Smooth muscle cell (in vitro differentiated cells): ENCODE results near the gene GCLC. TPM values are rescaled to one million over a fixed set of nuclear protein-coding genes. Genes with fewer than 3 reads are reported as not detected.

Source experiments
- DNase-seq: peaks from one replicate; lab custom pipeline; 2025; ENCODE audit not compliant: unreplicated experiment; lab: John Stamatoyannopoulos, UW
- H2AFZ ChIP-seq: fragments of 200-600 bp; sonication (generic); 2 replicates; pipeline ENCODE4 v1.6.0; 2016; ENCODE audit warnings: antibody characterized with exemption, low read depth, mild to moderate bottlenecking
- H3F3A ChIP-seq: fragments of 200-600 bp; sonication (generic); 2 replicates; pipeline ENCODE4 v1.6.0; 2017; ENCODE audit warnings: antibody characterized with exemption, low read depth
- H3K27ac ChIP-seq: fragments of 200-600 bp; sonication (generic); 2 replicates; pipeline ENCODE4 v1.5.1; 2016; ENCODE audit warnings: low read depth, mild to moderate bottlenecking
- H3K27me3 ChIP-seq: fragments of 200-600 bp; sonication (generic); 2 replicates; pipeline ENCODE4 v1.6.1; 2016; ENCODE audit warnings: low read depth, mild to moderate bottlenecking
- H3K36me3 ChIP-seq: fragments of 200-600 bp; sonication (generic); 2 replicates; pipeline ENCODE4 v1.5.1; 2016; ENCODE audit warnings: low read depth
- H3K4me1 ChIP-seq: fragments of 200-600 bp; sonication (generic); 2 replicates; pipeline ENCODE4 v1.5.1; 2016; ENCODE audit warnings: low read depth
- H3K4me2 ChIP-seq: fragments of 200-600 bp; sonication (generic); 2 replicates; pipeline ENCODE4 v1.6.0; 2016; ENCODE audit warnings: mild to moderate bottlenecking
- H3K4me3 ChIP-seq: fragments of 200-600 bp; sonication (generic); 2 replicates; pipeline ENCODE4 v1.5.1; 2016; ENCODE audit warnings: mild to moderate bottlenecking
- H3K79me2 ChIP-seq: fragments of 200-600 bp; sonication (generic); 2 replicates; pipeline ENCODE4 v1.6.0; 2016; ENCODE audit warnings: low read depth, mild to moderate bottlenecking
- H3K9ac ChIP-seq: fragments of 200-600 bp; sonication (generic); 2 replicates; pipeline ENCODE4 v1.6.0; 2016; ENCODE audit warnings: low read depth
- H3K9me3 ChIP-seq: fragments of 200-600 bp; sonication (generic); replicated peaks from 2 replicates; pipeline ENCODE4 v1.5.1; 2016; ENCODE audit warnings: low read depth
- H4K20me1 ChIP-seq: fragments of 200-600 bp; sonication (generic); 2 replicates; pipeline ENCODE4 v1.6.0; 2016; ENCODE audit warnings: low read depth
- WGBS: methylation state at CpG from one replicate; pipeline ENCODE4 v1.1.7; 2016; ENCODE audit warnings: low lambda C conversion rate; 5-methylcytosine and 5-hydroxymethylcytosine counted together
- polyA plus RNA-seq: library from polyadenylated mRNA; unstranded; fragments of >200 nt; fragmentation: Nextera tagmentation; extraction: Ambion mirVana; gene quantifications from 2 replicates; pipeline ENCODE4 v1.2.1, GENCODE V29; 2016
- total RNA-seq: library from RNA; depleted of rRNA; stranded (reverse); fragments of >200 nt; gene quantifications from 2 replicates; pipeline ENCODE4 v1.2.3, GENCODE V29; 2014
- TF ChIP-seq, protein P1 (sequence below): fragments of 200-600 bp; sonication (generic); IDR thresholded peaks from 2 replicates; pipeline ENCODE4 v1.5.1; 2017; ENCODE audit warnings: borderline replicate concordance, mild to moderate bottlenecking, antibody characterized with exemption; ENCODE audit not compliant: insufficient read depth, poor library complexity, severe bottlenecking

The GCLC gene
- total and polyA plus RNA-seq, 2 experiments from 2014 or later: 3.7 to 7.1 TPM

GRCh38 chr6:53458105-53458866 is 86.6 kb downstream of the GCLC start:
- H3K9me3 ChIP-seq: no peaks in the 10 kb centered on the region
- no peaks in the 10 kb centered on the region for H3K36me3 ChIP-seq
- H4K20me1 ChIP-seq: no peaks in the 10 kb centered on the region
- TF ChIP-seq, protein P1, sequence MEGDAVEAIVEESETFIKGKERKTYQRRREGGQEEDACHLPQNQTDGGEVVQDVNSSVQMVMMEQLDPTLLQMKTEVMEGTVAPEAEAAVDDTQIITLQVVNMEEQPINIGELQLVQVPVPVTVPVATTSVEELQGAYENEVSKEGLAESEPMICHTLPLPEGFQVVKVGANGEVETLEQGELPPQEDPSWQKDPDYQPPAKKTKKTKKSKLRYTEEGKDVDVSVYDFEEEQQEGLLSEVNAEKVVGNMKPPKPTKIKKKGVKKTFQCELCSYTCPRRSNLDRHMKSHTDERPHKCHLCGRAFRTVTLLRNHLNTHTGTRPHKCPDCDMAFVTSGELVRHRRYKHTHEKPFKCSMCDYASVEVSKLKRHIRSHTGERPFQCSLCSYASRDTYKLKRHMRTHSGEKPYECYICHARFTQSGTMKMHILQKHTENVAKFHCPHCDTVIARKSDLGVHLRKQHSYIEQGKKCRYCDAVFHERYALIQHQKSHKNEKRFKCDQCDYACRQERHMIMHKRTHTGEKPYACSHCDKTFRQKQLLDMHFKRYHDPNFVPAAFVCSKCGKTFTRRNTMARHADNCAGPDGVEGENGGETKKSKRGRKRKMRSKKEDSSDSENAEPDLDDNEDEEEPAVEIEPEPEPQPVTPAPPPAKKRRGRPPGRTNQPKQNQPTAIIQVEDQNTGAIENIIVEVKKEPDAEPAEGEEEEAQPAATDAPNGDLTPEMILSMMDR: no peak
- no peak overlapping the region for H3K9ac ChIP-seq
- H3K4me1 ChIP-seq: no peaks in the 10 kb centered on the region
- no peak for DNase-seq
- no peak overlapping the region for H3K4me3 ChIP-seq
- no peaks in the 10 kb centered on the region for H3F3A ChIP-seq
- no peak overlapping the region for H3K4me2 ChIP-seq
- WGBS: 78% methylated on average over 3 of the region's 3 CpGs
- no peak overlapping the region for H2AFZ ChIP-seq
- H3K27ac ChIP-seq: no peak overlapping the region
- no peaks in the 10 kb centered on the region for H3K27me3 ChIP-seq
- H3K79me2 ChIP-seq: no peaks in the 10 kb centered on the region

GRCh38 chr6:53456809-53457208 is 88.1 kb downstream of the GCLC start:
- no peak overlapping the region for H3K27ac ChIP-seq
- H3K27me3 ChIP-seq: no peaks in the 10 kb centered on the region
- no peak overlapping the region for H3K4me2 ChIP-seq
- H3K36me3 ChIP-seq: no peaks in the 10 kb centered on the region
- TF ChIP-seq, protein P1: no peak
- no peaks in the 10 kb centered on the region for H3K4me1 ChIP-seq
- no peaks in the 10 kb centered on the region for H3F3A ChIP-seq
- H3K4me3 ChIP-seq: no peak overlapping the region
- no peaks in the 10 kb centered on the region for H3K9me3 ChIP-seq
- no peak overlapping the region for H2AFZ ChIP-seq
- H3K79me2 ChIP-seq: no peaks in the 10 kb centered on the region
- 80% methylated on average over 1 of the region's 1 CpG for WGBS
- no peak overlapping the region for H3K9ac ChIP-seq
- no peaks in the 10 kb centered on the region for H4K20me1 ChIP-seq
- DNase-seq: no peak

- Histone ChIP-seq H3K9ac (no peak overlapping the region), H3K4me2 (no peak overlapping the region), H3K4me3 (no peak overlapping the region), H3K36me3 (no peaks in the 10 kb centered on the region), H3K27ac (no peak overlapping the region), H3F3A (no peaks in the 10 kb centered on the region), H3K4me1 (no peaks in the 10 kb centered on the region), H3K27me3 (no peaks in the 10 kb centered on the region), H4K20me1 (no peaks in the 10 kb centered on the region), H3K79me2 (no peaks in the 10 kb centered on the region), H3K9me3 (no peaks in the 10 kb centered on the region), H2AFZ (no peak overlapping the region)
- TF ChIP-seq, protein P1: no peak
- WGBS: 60% methylated on average over 1 of the region's 1 CpG
- no peak for DNase-seq
Observed at GRCh38 chr6:53455678-53456077, 89.2 kb downstream of the GCLC start.

- Histone ChIP-seq H3F3A (no peaks in the 10 kb centered on the region), H3K79me2 (no peaks in the 10 kb centered on the region), H3K4me3 (no peak overlapping the region), H2AFZ (no peak overlapping the region), H3K27me3 (no peaks in the 10 kb centered on the region), H3K4me1 (no peaks in the 10 kb centered on the region), H3K4me2 (no peak overlapping the region), H3K9ac (no peak overlapping the region), H3K36me3 (no peaks in the 10 kb centered on the region), H3K27ac (no peak overlapping the region), H4K20me1 (no peaks in the 10 kb centered on the region), H3K9me3 (no peaks in the 10 kb centered on the region)
- 93% methylated on average over 3 of the region's 3 CpGs for WGBS
- TF ChIP-seq, protein P1: no peak
- no peak for DNase-seq
Observed at GRCh38 chr6:53451165-53451564, 93.7 kb downstream of the GCLC start.
